HL-60 (cell line): Measurements from ENCODE around the gene KRCC1. TPM values are rescaled to one million over a fixed set of nuclear protein-coding genes. Genes with fewer than 3 reads are reported as not detected.

Source experiments
- microRNA-seq: library from miRNA; unstranded; fragments of <30 nt; microRNA quantifications from one replicate; pipeline ENCODE4, GENCODE V29; 2018

Gene KRCC1

Small RNA genes lying within 50 kb of the gene (microRNA-seq; reads per million reads assigned to microRNA genes)
- not detected for gene MIR4780
